ENCODE data around the gene TAF11L10. TPM values are rescaled to one million over a fixed set of nuclear protein-coding genes. Genes with fewer than 3 reads are reported as not detected.
"Not testable (repeated sequence)": the region's sequence is repeated elsewhere in the genome, so short reads cannot be mapped to it uniquely, and the experiment has no call there.

The TAF11L10 gene
- total RNA-seq = not detected

DNA sequence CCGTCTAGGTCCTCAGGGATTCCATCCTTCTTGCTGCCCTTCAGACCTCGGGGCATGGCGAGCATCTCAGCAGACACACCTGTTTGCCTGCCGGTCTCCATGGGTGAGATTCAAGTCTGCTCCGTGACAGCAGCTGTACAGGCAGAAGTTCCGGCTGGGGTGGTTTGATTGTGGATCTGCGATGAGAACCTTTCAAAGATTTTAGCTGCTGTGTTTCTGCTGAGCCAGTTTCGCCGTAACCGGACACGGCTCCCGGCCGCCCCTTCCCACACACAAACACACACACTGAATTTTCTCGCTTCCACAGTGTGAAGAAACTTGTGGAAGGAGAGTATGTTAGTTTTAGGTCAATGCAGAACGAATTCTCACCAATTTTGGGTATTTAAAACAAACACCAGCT is at the start of gene TAF11L10:
Gene TAF11L10 (minus strand): TSS at position 101 of the 400 bp plus-strand sequence.
- H3K36me3 Mint-ChIP-seq (ENCODE audit: low read depth); H3K4me1 Mint-ChIP-seq; H3K27me3 Mint-ChIP-seq; DNase-seq; H3K4me3 Mint-ChIP-seq; CTCF ChIA-PET; POLR2A ChIA-PET; H3K27ac Mint-ChIP-seq: not testable (repeated sequence)
- peaks cover 14% of the 10 kb centered on the region for H3K9me3 Mint-ChIP-seq

GRCh38 chr5:17634160-17634559 is 36.5 kb upstream of the TAF11L10 start, which contains the start of gene TAF11L14:
TSS of gene TAF11L14 (plus strand) at chr5:17634460.
- H3K4me3 Mint-ChIP-seq = no peak within 1 kb of the TSS
- CTCF ChIA-PET = no interaction called here
- POLR2A ChIA-PET = no interaction called here
- H3K36me3 Mint-ChIP-seq (ENCODE audit: low read depth) = no peaks in the 10 kb centered on the region
- H3K27ac Mint-ChIP-seq = no peak within 1 kb of the TSS
- H3K4me1 Mint-ChIP-seq = no peaks in the 10 kb centered on the region
- DNase-seq = no peak
- H3K9me3 Mint-ChIP-seq = peaks cover 11% of the 10 kb centered on the region
- H3K27me3 Mint-ChIP-seq = no peaks in the 10 kb centered on the region

DNA sequence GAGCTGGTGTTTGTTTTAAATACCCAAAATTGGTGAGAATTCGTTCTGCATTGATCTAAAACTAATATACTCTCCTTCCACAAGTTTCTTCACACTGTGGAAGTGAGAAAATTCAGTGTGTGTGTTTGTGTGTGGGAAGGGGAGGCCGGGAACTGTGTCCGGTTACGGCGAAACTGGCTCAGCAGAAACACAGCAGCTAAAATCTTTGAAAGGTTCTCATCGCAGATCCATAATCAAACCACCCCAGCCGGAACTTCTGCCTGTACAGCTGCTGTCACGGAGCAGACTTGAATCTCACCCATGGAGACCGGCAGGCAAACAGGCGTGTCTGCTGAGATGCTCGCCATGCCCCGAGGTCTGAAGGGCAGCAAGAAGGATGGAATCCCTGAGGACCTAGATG is 34.2 kb upstream of the TAF11L10 start, which contains the start of gene TAF11L13:
Gene TAF11L13 (plus strand): TSS at position 301 of the 400 bp plus-strand sequence.
- H3K4me3 Mint-ChIP-seq; CTCF ChIA-PET; H3K27me3 Mint-ChIP-seq; DNase-seq; H3K27ac Mint-ChIP-seq; POLR2A ChIA-PET; H3K36me3 Mint-ChIP-seq (ENCODE audit: low read depth); H3K4me1 Mint-ChIP-seq: not testable (repeated sequence)
- H3K9me3 Mint-ChIP-seq = peaks cover 14% of the 10 kb centered on the region

DNA sequence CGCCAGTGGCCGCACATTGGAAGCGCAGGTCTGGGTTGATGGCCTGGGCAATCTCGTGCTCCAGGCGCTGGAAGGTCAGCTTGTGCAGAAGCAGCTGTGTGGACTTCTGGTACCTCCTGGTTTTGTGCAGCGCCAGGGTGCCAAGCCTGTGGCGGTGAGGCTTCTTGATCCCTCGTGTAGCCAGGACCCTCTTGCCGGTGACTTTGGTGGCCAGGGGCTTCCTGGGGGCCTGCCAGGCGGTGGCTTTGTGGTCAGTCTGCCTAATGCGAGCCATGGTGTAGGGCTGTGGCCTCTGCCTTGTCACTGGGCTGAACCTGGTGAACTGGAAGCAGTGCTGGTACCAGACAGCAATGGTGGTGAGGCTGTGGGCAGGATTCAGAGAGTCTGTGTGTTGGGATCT is 28.1 kb upstream of the TAF11L10 start:
- peaks cover 14% of the 10 kb centered on the region for H3K9me3 Mint-ChIP-seq
- H3K27ac Mint-ChIP-seq = no peak overlapping the region
- H3K4me3 Mint-ChIP-seq = no peak overlapping the region
- ChIA-PET CTCF (no interaction called here), POLR2A (no interaction called here)
- H3K27me3 Mint-ChIP-seq = no peaks in the 10 kb centered on the region
- H3K4me1 Mint-ChIP-seq = no peaks in the 10 kb centered on the region
- DNase-seq = no peak
- H3K36me3 Mint-ChIP-seq (ENCODE audit: low read depth) = no peaks in the 10 kb centered on the region

DNA sequence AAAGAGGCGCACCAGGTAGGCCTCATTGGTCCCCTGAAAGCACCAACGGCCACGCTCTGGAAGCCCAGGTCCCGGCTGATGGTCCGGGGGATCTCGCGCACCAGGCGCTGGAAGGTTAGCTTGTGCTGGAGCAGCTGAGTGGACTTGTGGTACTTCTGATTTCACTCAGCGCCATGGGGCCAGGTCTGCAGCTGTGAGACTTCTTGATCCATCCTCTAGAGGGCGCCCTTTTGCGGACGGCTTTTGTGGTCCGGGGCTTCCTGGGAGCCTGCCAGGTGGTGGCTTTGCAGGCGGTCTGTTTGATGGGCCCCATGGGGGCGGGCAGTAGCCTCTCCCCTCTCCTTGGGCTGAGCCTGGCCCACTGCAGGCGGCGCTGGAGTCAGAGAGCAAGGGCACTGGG is 23.0 kb upstream of the TAF11L10 start:
- H3K4me1 Mint-ChIP-seq = no peaks in the 10 kb centered on the region
- no peak overlapping the region for H3K27ac Mint-ChIP-seq
- peaks cover 15% of the 10 kb centered on the region for H3K9me3 Mint-ChIP-seq
- no peaks in the 10 kb centered on the region for H3K27me3 Mint-ChIP-seq
- no peaks in the 10 kb centered on the region for H3K36me3 Mint-ChIP-seq (ENCODE audit: low read depth)
- H3K4me3 Mint-ChIP-seq = no peak overlapping the region
- POLR2A ChIA-PET = no interaction called here
- no peak for DNase-seq
- CTCF ChIA-PET = no interaction called here

GRCh38 chr5:17619354-17619753 is 21.7 kb upstream of the TAF11L10 start:
- Mint-ChIP-seq H3K36me3 (ENCODE audit: low read depth) (no peaks in the 10 kb centered on the region), H3K4me3 (no peak overlapping the region), H3K27ac (no peak overlapping the region), H3K9me3 (peaks cover 13% of the 10 kb centered on the region), H3K4me1 (no peaks in the 10 kb centered on the region), H3K27me3 (no peaks in the 10 kb centered on the region)
- POLR2A ChIA-PET = no interaction called here
- CTCF ChIA-PET = no interaction called here
- DNase-seq = no peak

DNA sequence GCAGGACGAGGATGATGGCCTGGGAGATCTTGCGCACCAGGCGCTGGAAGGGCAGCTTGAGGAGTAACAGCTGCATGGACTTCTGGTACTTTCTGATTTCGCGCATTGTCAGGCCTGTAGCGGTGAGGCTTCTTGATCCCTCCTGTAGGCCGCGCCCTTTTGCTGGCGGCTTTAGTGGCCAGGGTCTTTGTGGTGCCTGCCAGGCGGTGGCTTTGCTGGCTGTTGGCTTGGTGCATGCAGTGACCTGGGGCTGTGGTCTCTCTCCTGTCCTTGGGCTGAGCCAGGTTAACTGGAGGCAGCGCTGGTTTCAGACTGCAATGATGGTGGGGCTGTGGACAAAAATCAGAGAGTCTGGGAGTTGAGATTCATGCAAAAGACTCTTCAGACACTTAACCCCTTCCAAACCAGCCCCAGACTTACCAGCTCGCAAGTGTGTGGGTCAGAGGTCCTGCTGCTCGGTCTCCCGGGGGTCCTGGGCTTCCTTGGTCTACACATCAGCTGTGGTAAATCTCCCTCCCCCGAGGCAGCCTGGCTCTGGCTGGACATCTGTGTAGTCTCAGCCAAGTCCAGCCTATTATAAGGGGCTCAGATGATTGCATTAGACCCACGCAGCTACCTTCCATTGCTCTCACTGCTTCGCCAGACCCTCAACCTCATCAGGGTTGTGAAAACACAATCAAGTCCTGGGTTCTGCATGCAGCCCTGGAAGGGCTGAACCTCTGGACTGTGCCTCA is 17.4 kb upstream of the TAF11L10 start:
- Mint-ChIP-seq H3K27me3 (no peaks in the 10 kb centered on the region), H3K4me3 (no peak overlapping the region), H3K9me3 (peaks cover 15% of the 10 kb centered on the region), H3K36me3 (ENCODE audit: low read depth) (no peaks in the 10 kb centered on the region), H3K27ac (no peak overlapping the region), H3K4me1 (no peaks in the 10 kb centered on the region)
- CTCF ChIA-PET = no interaction called here
- no peak for DNase-seq
- POLR2A ChIA-PET = no interaction called here

DNA sequence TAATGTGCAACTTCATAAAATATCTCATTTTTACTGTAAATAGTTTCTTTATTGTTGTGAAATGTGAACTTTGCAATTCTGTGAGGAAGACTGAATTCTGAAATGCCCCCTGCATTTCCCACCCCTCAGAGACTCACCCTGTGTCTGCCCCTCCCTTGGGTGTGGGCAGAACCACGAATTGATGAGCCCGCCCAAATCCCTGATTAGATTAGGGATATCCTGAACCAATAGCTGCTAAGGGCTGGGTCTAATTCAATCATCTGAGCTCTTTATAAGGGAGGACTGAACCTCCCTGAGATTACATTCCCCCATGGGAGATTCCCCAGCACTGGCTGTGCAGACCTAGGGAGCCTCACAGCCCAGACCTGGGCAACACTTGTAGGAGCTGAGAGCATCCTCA is 12.5 kb upstream of the TAF11L10 start, which contains the start of gene TAF11L12:
Gene TAF11L12 (plus strand): TSS at position 301 of the 400 bp plus-strand sequence.
- peaks cover 23% of the 10 kb centered on the region for H3K9me3 Mint-ChIP-seq
- H3K4me3 Mint-ChIP-seq; H3K27ac Mint-ChIP-seq; H3K4me1 Mint-ChIP-seq; POLR2A ChIA-PET; H3K36me3 Mint-ChIP-seq (ENCODE audit: low read depth); H3K27me3 Mint-ChIP-seq; CTCF ChIA-PET; DNase-seq: not testable (repeated sequence)

DNA sequence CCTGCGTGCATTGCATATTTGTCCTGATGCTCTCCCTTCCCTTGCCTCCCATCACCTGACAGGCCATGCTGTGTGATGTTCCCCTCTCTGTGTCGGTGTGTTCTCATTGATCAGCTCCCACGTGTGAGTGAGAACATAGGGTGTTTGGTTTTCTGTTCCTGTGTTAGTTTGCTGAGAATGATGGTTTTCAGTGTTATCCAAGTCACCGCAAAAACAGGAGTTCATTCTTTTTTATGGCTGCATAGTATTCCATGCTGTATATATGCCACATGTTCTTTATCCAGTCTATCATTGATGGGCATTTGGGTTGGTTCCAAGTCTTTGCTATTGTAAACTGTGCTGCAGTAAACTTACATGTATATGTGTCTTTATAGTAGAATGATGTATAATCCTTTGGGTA is 9.8 kb upstream of the TAF11L10 start:
- H3K27ac Mint-ChIP-seq; DNase-seq; H3K4me1 Mint-ChIP-seq; H3K27me3 Mint-ChIP-seq; CTCF ChIA-PET; POLR2A ChIA-PET; H3K36me3 Mint-ChIP-seq (ENCODE audit: low read depth); H3K4me3 Mint-ChIP-seq: not testable (repeated sequence)
- peaks cover 27% of the 10 kb centered on the region for H3K9me3 Mint-ChIP-seq

DNA sequence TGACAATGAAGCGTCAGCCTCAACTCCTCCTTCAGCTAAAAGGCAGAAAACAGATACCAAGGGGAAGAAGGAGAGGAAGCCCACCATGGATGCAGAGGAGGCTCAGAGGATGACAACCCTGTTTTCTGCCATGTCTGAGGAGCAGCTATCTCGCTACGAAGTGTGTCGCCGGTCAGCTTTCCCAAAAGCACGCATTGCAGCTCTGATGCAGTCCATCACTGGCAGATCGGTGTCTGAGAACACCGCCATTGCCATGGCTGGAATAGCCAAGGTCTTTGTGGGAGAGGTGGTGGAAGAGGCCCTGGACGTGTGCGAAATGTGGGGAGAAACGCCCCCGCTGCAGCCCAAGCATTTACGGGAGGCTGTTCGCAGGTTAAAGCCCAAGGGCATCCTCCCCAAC is 7.3 kb upstream of the TAF11L10 start:
- DNase-seq = no peak
- H3K27ac Mint-ChIP-seq = no peak overlapping the region
- no peak overlapping the region for H3K4me3 Mint-ChIP-seq
- no peaks in the 10 kb centered on the region for H3K36me3 Mint-ChIP-seq (ENCODE audit: low read depth)
- H3K9me3 Mint-ChIP-seq = peaks cover 26% of the 10 kb centered on the region
- ChIA-PET POLR2A (no interaction called here), CTCF (no interaction called here)
- no peaks in the 10 kb centered on the region for H3K4me1 Mint-ChIP-seq
- no peaks in the 10 kb centered on the region for H3K27me3 Mint-ChIP-seq

DNA sequence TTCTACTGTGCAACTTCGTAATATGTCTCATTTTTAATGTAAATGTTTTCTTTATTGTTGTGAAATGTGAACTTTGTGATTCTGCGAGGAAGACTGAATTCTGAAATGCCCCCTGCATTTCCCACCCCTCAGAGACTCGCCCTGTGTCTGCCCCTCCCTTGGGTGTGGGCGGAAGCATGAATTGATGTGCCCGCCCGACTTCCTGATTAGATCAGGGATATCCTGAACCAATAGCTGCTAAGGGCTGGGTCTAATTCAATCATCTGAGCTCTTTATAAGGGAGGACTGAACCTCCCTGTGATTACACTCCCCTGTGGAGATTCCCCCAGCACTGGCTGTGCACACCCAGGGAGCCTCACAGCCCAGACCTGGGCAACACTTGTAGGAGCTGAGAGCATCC is 6.3 kb upstream of the TAF11L10 start, which contains the start of gene TAF11L11:
Gene TAF11L11 (plus strand): TSS at position 304 of the 400 bp plus-strand sequence.
- H3K27ac Mint-ChIP-seq; H3K4me1 Mint-ChIP-seq; CTCF ChIA-PET; H3K27me3 Mint-ChIP-seq; H3K36me3 Mint-ChIP-seq (ENCODE audit: low read depth); H3K4me3 Mint-ChIP-seq; DNase-seq; POLR2A ChIA-PET: not testable (repeated sequence)
- peaks cover 29% of the 10 kb centered on the region for H3K9me3 Mint-ChIP-seq

- CTCF ChIA-PET; H3K9me3 Mint-ChIP-seq; POLR2A ChIA-PET; H3K27me3 Mint-ChIP-seq; H3K36me3 Mint-ChIP-seq (ENCODE audit: low read depth); DNase-seq; H3K27ac Mint-ChIP-seq; H3K4me3 Mint-ChIP-seq; H3K4me1 Mint-ChIP-seq: not testable (repeated sequence)
These were observed 3.4 kb downstream of the TAF11L10 start, which contains the start of gene TAF11L9 for GRCh38 chr5:17594255-17594654. TSS of gene TAF11L9 (minus strand) at chr5:17594394.

DNA sequence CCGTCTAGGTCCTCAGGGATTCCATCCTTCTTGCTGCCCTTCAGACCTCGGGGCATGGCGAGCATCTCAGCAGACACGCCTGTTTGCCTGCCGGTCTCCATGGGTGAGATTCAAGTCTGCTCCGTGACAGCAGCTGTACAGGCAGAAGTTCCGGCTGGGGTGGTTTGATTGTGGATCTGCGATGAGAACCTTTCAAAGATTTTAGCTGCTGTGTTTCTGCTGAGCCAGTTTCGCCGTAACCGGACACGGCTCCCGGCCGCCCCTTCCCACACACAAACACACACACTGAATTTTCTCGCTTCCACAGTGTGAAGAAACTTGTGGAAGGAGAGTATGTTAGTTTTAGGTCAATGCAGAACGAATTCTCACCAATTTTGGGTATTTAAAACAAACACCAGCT is 6.8 kb downstream of the TAF11L10 start, which contains the start of gene TAF11L8:
Gene TAF11L8 (minus strand): TSS at position 101 of the 400 bp plus-strand sequence.
- DNase-seq; H3K36me3 Mint-ChIP-seq (ENCODE audit: low read depth); H3K9me3 Mint-ChIP-seq; CTCF ChIA-PET; POLR2A ChIA-PET; H3K4me1 Mint-ChIP-seq; H3K27ac Mint-ChIP-seq; H3K27me3 Mint-ChIP-seq; H3K4me3 Mint-ChIP-seq: not testable (repeated sequence)

DNA sequence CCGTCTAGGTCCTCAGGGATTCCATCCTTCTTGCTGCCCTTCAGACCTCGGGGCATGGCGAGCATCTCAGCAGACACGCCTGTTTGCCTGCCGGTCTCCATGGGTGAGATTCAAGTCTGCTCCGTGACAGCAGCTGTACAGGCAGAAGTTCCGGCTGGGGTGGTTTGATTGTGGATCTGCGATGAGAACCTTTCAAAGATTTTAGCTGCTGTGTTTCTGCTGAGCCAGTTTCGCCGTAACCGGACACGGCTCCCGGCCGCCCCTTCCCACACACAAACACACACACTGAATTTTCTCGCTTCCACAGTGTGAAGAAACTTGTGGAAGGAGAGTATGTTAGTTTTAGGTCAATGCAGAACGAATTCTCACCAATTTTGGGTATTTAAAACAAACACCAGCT is 12.0 kb downstream of the TAF11L10 start, which contains the start of gene TAF11L7:
Gene TAF11L7 (minus strand): TSS at position 101 of the 400 bp plus-strand sequence.
- H3K4me1 Mint-ChIP-seq; DNase-seq; H3K9me3 Mint-ChIP-seq; H3K4me3 Mint-ChIP-seq; POLR2A ChIA-PET; H3K27ac Mint-ChIP-seq; CTCF ChIA-PET; H3K27me3 Mint-ChIP-seq; H3K36me3 Mint-ChIP-seq (ENCODE audit: low read depth): not testable (repeated sequence)
